NT2/D1 (cell line): ENCODE data around the gene MSI1.
A peak's percentile ranks its signal among the peaks of the same experiment; 100 is the strongest.

Experiments used
- DNase-seq: peaks from one replicate; pipeline ENCODE4 v3.0.0-alpha.2; 2011; ENCODE audit warnings: low read depth, low spot score
- H3K27me3 ChIP-seq: 2 replicates; pipeline ENCODE4 v1.6.0; 2011; ENCODE audit warnings: mild to moderate bottlenecking; ENCODE audit not compliant: insufficient read length, insufficient read depth
- H3K36me3 ChIP-seq: 2 replicates; pipeline ENCODE4 v1.6.1; 2011; ENCODE audit warnings: mild to moderate bottlenecking, low read length, mixed read lengths; ENCODE audit not compliant: insufficient read depth, insufficient read length
- H3K4me1 ChIP-seq: 2 replicates; pipeline ENCODE4 v1.5.1; 2011; ENCODE audit not compliant: insufficient read depth, insufficient read length
- H3K4me3 ChIP-seq: 2 replicates; pipeline ENCODE4 v1.5.1; 2011; ENCODE audit warnings: low read depth; ENCODE audit not compliant: insufficient read length
- H3K9ac ChIP-seq: 2 replicates; pipeline ENCODE4 v1.6.0; 2011; ENCODE audit warnings: low read depth; ENCODE audit not compliant: insufficient read length
- H3K9me3 ChIP-seq: 2 replicates; pipeline ENCODE4 v1.5.1; 2011; ENCODE audit warnings: mild to moderate bottlenecking, low read length; ENCODE audit not compliant: insufficient read depth
- SUZ12 ChIP-seq: IDR thresholded peaks from 2 replicates; pipeline ENCODE4 v1.6.1; 2011; ENCODE audit not compliant: insufficient read length, insufficient read depth; ENCODE audit errors: extremely low read depth
- YY1 ChIP-seq: IDR thresholded peaks from 2 replicates; pipeline ENCODE4 v1.6.1; 2011; ENCODE audit not compliant: insufficient read length, insufficient read depth
- ZNF274 ChIP-seq: IDR thresholded peaks from 2 replicates; pipeline ENCODE4 v1.6.1; 2011; ENCODE audit warnings: mild to moderate bottlenecking, low read depth, low read length

MSI1 gene

DNA sequence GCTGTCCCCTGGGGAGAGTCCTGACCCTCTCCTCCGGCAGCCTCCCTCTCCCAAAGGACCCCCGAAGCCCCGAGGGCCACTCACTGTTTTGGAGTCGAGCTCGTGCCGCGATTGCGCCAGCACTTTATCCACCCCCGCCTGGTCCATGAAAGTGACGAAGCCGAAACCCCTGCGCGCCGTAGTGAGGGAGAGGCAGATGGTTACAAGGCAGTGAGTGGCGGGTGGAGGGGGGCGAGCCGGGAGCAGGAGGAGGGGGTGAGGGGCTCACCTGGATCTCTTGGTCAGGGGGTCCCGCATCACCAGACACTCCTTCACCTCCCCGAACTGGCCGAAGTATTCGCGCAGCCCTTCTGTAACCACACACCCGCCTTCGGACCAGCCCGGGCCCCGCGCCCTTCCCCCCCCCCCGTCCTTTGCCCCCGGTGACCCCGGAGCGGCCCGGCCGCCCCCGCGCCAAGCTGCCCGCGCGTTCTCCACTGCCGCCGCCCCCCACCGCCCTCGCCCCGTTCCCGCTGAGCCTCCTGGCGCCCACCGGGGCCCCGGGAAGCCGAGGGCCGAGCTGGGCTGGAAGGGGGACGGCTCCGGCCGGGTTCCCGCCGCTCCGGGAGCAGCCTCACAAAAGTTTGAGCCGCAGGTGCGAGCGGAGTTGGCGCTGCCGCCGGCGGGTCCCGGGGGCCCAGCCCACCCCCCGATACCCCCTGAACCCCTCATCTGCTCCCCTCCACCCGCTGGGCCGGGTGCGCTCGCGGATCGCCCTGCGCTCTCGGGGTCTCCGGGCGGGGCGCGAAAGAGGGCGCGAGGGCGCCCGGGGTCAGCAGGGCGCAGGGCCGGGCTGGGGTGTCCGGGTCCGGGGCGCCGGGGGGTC lies 808 bp downstream of the MSI1 start:
- H3K4me3 ChIP-seq, result peak overlapping the region; percentile 73
- peak overlapping the region; percentile 88 for H3K9ac ChIP-seq
- H3K9me3 ChIP-seq, result no peaks in the 10 kb centered on the region
- H3K27me3 ChIP-seq, result peaks cover 9% of the 10 kb centered on the region
- H3K4me1 ChIP-seq, result peaks cover 24% of the 10 kb centered on the region
- TF ChIP-seq SUZ12, result no peak
- no peak for TF ChIP-seq YY1
- TF ChIP-seq ZNF274, result no peak
- peaks cover 31% of the 10 kb centered on the region for H3K36me3 ChIP-seq
- no peak for DNase-seq

- Histone ChIP-seq H3K9ac (peak overlapping the region; percentile 87), H3K36me3 (peaks cover 38% of the 10 kb centered on the region), H3K9me3 (no peaks in the 10 kb centered on the region), H3K27me3 (peaks cover 9% of the 10 kb centered on the region), H3K4me3 (peak overlapping the region; percentile 73), H3K4me1 (peaks cover 30% of the 10 kb centered on the region)
- TF ChIP-seq ZNF274, result no peak
- TF ChIP-seq YY1, result no peak
- no peak for TF ChIP-seq SUZ12
- no peak for DNase-seq
Measured at GRCh38 chr12:120367233-120367923, 1.6 kb downstream of the MSI1 start.

DNA sequence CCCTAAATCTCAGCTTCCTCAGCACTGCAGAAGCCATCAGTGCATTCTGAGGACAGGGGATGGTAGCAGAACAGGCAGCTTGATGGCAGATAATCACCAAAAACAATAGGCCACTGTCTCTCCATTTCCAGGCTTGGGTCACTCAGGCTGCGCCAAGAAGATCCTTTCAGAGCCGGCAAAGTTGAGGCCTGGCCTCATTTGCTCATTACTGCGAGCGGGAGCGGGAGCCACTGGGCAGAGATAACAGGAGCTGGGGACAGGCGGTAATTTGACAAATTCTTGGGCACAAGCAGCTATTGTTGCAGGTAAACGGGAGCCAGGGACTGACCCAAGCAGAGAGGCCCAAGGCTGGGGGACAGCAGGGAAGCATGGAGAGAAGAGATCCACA lies 2.1 kb downstream of the MSI1 start:
- peaks cover 9% of the 10 kb centered on the region for H3K27me3 ChIP-seq
- TF ChIP-seq YY1 (no peak), SUZ12 (no peak), ZNF274 (no peak)
- no peak overlapping the region for H3K4me3 ChIP-seq
- H3K36me3 ChIP-seq, result peaks cover 40% of the 10 kb centered on the region
- DNase-seq, result no peak
- peak overlapping the region; percentile 87 for H3K9ac ChIP-seq
- H3K4me1 ChIP-seq, result peaks cover 35% of the 10 kb centered on the region
- no peaks in the 10 kb centered on the region for H3K9me3 ChIP-seq

DNA sequence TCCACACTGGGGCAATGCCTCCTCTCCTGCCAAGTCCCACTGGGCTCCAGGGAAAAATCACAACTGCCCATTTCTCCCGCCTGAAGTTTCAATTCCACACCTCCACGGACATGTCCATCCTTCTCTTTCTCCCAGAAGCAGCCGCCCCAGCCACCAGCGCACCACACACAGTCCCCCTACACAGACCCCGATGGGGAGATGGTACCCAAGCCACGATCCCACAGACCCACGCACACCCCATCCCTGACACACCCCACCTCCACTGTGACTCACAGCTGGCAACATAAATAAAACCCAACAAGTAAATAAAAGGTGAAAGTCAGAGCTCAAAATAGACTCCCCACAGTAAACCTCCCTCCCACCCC lies 2.6 kb downstream of the MSI1 start:
- Histone ChIP-seq H3K4me3 (no peak overlapping the region), H3K9me3 (no peaks in the 10 kb centered on the region), H3K36me3 (peaks cover 40% of the 10 kb centered on the region), H3K27me3 (peaks cover 9% of the 10 kb centered on the region), H3K9ac (peak overlapping the region; percentile 87), H3K4me1 (peaks cover 33% of the 10 kb centered on the region)
- no peak for DNase-seq
- TF ChIP-seq SUZ12 (no peak), ZNF274 (no peak), YY1 (no peak)

GRCh38 chr12:120365675-120366340 lies 3.2 kb downstream of the MSI1 start:
- H3K27me3 ChIP-seq, result peaks cover 9% of the 10 kb centered on the region
- no peaks in the 10 kb centered on the region for H3K9me3 ChIP-seq
- DNase-seq, result no peak
- peaks cover 33% of the 10 kb centered on the region for H3K4me1 ChIP-seq
- H3K36me3 ChIP-seq, result peaks cover 43% of the 10 kb centered on the region
- H3K9ac ChIP-seq, result no peak overlapping the region
- TF ChIP-seq SUZ12, result no peak
- TF ChIP-seq YY1, result no peak
- TF ChIP-seq ZNF274, result no peak
- H3K4me3 ChIP-seq, result no peak overlapping the region

- H3K9ac ChIP-seq, result no peak overlapping the region
- no peaks in the 10 kb centered on the region for H3K27me3 ChIP-seq
- H3K36me3 ChIP-seq, result peaks cover 52% of the 10 kb centered on the region
- no peaks in the 10 kb centered on the region for H3K9me3 ChIP-seq
- peaks cover 37% of the 10 kb centered on the region for H3K4me1 ChIP-seq
- TF ChIP-seq ZNF274 (no peak), YY1 (no peak), SUZ12 (no peak)
- H3K4me3 ChIP-seq, result no peak overlapping the region
- no peak for DNase-seq
Measured at GRCh38 chr12:120364487-120364886, 4.5 kb downstream of the MSI1 start.
